ENCODE results near the gene PYCARD.
"Not testable (repeated sequence)": the region's sequence is repeated elsewhere in the genome, so short reads cannot be mapped to it uniquely, and the experiment has no call there.

PYCARD gene

DNA sequence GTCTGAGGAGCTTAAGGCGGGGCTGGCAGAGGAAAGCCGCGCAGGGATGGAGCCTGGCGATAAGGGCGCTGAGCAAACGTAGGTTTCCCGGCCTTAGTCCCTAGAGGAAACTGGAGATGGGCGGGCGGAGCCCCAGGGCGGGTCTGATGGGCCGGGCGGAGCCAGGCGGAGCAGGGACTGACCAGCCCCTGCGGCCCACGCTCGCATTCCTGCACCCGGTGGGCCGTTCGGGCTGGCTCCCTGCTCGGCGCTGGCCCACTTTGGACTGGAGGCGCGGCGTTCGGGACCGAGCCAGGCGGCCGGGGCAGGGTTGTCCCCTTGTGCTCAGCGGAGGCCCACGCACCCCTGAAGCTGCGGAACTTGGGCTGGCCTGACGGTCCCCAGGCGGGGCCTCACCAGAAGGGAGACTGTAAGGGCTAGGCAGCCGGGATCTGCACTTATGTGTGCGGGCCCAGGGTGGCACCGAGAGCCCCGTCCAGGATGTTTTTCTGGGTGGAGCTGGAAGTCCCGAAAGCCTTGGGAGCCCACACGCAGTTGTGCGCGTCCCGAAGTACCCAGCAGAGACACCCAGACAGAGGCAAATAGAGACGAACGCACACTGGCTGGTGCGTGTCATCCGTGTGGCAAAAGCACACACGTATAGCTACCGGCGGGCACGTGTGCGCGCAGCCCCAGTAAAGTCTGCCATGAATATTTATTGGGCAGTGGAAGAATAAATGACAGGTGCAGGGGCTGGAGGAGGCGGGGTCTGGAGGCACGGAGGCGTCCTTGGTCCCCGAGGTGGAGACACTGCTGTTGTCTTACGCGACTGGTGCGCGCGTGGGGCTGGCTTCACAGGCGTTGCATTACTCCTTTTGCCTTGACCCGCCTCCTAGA lies 13.0 kb upstream of the PYCARD start:
- peak; percentile 45 for DNase-seq (ENCODE audit: low spot score)

DNA sequence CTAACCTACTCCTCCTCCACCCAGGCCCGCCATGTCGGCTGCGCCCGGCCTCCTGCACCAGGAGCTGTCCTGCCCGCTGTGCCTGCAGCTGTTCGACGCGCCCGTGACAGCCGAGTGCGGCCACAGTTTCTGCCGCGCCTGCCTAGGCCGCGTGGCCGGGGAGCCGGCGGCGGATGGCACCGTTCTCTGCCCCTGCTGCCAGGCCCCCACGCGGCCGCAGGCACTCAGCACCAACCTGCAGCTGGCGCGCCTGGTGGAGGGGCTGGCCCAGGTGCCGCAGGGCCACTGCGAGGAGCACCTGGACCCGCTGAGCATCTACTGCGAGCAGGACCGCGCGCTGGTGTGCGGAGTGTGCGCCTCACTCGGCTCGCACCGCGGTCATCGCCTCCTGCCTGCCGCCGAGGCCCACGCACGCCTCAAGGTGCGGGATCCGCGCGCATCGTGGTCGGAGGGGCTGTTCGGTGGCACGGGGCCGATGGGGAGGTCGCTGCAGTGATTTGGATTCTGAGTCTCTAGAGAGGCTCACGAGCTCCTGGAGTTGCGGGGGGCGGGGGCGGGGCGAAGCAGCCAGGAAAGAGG lies 12.2 kb upstream of the PYCARD start:
- no peak for DNase-seq (ENCODE audit: low spot score)

DNA sequence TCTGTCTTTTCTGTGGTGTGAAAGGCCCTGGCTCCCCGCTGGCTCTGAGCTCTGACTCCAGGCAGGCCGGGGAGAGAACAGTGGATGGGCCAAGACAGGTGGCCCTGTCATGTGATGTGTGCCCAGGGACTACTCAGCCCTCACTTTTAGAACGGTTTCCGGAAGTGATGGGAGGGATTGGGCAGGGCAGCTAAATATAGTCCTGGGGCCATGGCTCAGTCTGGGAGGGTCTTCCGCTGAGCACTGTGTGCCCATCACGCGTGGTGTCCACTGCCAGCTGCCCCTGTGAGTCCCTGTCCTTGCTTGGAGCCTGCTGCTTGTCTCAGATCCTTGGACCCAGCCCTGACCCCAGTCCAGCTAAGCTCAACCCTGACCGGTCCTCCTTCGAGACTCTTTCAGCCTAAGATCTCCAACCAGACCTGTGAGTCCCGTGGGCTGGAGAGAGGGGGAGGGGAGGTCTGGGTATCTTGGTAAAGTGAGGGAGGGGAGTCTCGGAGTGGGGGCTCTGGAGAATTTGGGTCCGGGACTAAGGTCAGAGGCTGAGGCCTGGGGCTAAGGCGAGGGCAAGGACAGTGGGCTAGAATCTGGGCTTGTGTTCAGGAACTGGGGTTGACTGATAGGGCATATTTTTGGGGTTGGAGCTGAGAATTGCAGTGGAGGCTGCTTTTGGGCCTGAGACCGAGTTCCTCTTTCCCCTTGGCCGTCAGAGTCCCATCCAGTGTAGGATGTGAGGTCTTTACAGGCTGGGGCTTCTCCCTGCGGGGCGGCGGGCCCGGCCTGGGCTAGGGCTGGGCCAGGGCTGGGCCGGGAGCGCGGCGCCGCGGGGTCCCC lies 11.5 kb upstream of the PYCARD start, which contains the start of gene TRIM72:
Gene TRIM72 (plus strand): TSS at position 243 of the 831 bp plus-strand sequence. CDS start 620 bp downstream, outside the sequence.
- DNase-seq (ENCODE audit: low spot score) = no peak

DNA sequence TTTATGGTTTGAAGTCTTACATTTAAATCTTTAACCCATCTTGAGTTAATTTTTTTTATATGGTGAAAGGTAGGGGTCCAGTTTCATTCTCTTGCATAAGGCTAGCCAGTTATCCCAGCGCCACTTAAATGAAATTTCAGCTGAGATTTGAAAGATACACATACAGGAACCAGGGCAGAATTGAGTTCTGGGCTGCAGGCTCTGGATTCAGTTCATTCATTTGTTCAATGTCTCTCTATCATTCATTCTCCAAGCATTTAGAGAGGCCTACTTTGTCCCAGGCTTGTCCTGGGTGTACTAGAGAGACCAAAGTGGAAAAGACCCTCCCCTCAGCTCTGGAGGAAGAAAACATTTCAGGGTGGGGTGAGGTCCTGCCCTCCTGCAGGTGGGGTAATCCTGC lies 10.8 kb upstream of the PYCARD start:
- DNase-seq (ENCODE audit: low spot score) = no peak

DNA sequence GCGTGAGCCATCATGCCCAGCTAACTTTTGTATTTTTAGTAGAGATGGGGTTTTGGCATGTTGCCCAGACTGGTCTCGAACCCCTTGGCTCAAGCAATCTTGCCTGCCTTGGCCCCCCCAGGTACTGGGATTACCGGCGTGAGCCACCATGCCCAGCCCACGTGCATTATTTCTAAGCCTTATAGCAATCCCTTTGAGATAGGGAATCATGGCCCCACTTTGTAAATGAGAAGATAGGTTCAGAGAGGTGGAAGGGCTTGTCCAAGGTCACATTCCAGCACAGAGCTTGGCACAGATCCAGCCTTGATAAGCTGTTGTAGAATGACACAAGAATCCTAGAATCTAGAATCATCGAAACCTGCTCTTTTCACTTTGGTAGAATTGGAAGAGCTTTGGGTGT lies 4.2 kb upstream of the PYCARD start:
- DNase-seq (ENCODE audit: low spot score) = peak; percentile 23

DNA sequence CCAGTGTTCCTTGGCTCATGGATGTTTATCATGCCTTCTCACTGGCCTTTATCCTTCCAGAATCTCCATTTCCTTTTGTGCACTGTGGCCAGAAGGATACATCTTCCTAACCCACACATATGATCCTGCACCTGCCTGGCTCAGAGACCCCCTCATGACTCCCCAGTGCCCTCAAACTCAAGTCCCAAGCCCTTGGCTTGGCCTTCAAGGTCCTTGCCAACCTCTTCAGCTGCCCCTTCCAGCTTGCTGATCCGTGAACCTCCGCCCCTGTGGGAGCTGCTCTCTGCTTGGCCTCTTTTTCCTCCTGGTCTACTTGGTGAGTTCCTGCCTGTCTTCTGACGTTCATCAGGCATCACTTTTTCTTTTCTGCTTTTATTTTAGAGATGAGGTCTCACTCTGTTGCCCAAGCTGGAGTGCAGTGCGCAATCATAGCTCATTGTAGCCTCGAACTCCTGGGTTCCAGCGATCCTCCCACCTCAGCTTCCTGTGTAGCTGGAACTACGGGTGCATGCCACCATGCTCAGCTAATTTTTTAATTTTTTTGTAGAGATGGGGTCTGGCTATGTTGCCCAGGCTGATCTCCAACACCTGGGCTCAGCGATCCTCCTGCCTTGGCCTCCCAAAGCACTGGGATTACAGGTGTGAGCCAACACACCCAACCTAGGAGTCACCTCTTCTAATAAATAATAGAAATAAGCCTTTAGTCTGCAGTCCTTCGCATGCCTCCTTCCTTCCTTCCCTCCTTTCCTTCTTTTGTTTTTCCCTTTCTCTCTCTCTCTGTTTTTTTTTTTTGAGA lies 2.5 kb upstream of the PYCARD start:
- no peak for DNase-seq (ENCODE audit: low spot score)

DNA sequence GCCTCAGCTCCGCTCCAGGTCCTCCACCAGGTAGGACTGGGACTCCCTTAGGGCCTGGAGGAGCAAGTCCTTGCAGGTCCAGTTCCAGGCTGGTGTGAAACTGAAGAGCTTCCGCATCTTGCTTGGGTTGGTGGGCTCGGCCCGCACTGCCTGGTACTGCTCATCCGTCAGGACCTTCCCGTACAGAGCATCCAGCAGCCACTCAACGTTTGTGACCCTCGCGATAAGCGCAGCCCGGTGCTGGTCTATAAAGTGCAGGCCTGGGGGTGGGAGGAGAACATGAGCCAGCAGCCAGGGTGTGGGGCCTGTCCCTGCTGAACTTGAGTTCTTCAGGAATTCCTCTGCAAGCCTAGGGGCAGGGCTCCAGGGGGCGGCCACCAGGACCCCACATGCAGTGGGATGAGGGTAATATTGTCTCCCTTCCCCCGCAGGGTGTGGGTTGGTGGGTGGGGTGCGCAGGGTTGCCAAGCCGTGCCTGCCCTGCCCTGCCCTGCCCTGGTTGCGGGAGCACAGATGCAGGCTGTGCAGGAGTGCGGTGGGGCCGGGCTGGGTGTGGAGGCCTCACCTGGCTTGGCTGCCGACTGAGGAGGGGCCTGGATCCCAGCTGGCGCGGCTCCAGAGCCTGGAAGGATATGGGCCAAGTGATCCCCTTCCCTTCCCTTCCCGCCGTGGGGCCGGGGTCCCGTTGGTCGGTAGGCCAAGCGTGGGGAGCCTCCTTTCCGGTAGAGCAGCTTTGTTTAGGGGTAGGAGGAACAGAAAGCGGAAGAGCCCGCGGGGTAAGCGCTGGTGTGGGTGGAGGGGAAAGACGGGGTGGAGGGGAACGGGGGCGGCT lies 762 bp downstream of the PYCARD start:
- DNase-seq (ENCODE audit: low spot score) = no peak

DNA sequence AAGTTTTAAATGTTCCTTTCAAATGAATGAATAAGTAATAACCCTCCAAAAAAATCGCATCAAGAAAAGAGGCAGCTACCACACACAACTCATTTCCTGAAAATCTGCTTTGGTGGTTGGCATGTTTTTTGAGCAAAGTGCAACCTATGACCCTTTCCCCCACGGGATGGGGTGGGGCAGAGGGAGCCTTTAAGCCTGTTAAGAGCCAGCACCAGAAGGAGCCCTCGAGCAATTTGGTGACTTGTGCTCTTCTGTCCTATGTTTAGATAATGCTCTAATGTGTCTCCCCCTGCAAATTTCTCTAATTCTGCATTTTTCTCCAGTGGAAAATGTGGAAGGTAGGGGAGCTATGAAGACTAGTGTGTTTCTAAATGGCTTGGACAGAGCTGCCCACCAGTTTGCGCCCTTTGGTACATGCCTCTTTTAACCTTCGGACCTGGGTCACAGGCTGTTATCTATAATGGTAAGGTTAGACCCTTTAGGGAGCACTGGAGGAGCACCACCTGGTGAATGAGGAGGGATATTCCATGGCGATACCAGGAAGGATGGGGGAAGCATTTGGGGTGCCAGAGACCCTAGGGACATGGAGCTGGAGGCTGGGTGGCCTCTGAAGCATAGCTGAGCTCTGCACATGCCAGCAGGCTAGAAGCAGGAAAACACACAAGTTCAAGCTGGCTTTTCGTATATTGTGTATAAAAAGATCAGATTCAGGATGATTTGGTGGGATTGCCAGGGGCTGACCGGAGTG lies 1.6 kb downstream of the PYCARD start:
- DNase-seq (ENCODE audit: low spot score) = no peak

DNA sequence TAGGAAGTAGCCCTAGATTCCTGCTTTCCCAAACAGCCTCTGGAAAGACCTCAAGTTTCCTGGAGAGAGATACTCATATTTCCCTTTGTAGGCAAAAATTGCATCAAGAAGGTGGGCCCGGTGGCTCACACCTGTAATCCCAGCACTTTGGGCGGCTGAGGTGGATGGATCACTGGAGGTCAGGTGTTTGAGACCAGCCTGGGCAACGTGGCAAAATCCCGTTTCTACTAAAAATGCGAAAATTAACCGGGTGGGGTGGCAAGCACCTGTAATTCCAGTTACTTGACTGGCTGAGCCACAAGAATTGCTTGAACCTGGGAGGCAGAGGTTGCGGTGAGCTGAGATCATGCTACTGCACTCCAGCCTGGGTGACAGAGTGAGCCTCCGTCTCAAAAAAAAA lies 2.4 kb downstream of the PYCARD start:
- not testable (repeated sequence) for DNase-seq (ENCODE audit: low spot score)

DNA sequence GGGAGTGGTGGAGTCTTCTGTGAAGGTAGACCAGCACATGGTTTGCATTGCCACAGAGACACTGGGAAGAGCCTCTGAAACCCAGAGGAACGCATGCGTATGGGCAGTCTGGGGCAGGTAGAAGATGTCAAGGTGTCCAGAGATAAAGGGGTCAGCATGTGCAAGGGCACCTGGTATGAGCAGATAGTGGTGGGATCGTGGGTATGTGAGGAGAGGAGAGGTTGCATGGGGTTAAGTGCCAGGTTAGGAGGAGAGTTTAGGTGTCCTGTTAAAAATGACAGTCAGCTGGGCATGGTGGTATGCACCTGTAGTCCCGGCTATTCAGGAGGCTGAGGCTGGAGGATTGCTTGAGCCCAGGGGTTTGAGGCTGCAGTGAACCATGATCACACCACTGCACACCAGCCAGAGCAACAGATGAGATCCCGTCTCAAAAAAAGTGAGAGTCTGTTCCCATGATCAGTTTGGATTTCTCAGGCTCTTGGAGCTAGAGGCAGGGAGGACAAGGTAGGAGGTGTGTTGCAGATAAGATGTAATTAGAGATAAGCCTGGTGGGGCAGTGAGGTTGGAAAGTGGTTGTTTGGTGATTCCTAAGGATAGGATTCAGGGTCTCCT lies 3.0 kb downstream of the PYCARD start:
- DNase-seq (ENCODE audit: low spot score) = no peak

DNA sequence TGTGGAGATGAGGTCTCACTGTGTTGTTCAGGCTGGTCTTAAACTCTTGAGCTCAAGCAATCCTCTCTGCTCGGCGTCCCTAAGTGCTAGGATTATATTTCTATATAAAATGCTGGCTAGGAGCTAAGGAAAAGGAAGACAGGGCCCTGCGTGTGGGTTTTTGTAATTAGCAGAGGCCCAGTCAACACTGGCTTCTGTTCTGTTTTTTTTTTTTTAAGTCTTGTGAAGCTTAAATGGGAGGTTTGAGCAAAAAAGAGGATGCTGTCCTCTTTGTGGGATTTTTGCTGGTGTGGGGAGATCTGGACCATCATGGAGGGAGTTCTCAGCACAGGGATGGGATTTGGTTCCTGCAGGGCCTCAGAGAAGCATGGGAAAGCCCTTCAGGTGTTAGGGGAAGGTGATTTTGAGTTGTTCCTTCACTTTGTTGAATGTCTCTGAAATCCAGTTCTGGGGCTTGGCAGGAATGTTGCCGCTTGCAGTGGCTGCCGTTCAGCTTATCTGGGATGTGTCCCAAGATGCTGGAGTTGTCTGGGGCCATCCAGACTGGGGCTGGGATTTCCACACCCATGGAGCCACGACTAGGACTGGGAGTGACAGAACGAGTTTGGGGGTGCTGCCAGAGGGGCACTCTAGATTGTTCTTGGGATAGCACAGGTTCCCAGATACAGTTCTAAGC lies 4.2 kb downstream of the PYCARD start:
- DNase-seq (ENCODE audit: low spot score) = no peak

DNA sequence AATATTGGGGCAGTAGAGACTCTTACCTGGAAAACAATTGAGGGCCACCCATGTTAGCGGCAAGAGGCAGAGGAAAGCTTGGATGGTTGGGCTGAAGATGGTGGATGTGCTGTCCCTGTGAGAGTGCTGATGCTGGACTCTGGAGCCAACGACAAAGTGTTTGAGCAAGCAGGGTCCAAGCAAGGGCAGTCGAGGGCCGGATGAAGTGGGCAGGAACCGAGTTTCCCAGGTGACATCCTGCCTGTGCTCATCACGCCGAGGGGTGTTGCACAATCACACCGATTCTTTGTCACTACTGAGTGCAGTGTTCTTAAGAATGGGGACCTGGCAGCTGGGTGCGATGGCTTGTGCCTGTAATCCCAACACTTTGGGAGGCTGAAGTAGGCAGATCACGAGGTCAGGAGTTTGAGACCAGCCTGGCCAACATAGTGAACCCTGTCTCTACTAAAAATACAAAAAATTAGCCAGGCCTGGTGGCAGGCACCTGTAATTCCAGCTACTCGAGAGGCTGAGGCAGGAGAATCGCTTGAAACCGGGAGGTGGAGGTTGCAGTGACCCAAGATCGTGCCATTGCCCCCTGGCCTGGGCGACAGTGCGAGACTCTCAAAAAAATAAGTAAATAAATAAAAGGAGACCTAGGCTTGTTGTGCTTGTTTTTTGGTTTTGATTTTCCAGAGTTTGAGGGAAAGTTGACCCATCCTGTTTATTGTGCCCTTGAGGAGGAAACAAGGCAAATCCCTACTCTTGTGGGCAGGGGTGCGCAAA lies 6.1 kb downstream of the PYCARD start:
- DNase-seq (ENCODE audit: low spot score) = no peak

DNA sequence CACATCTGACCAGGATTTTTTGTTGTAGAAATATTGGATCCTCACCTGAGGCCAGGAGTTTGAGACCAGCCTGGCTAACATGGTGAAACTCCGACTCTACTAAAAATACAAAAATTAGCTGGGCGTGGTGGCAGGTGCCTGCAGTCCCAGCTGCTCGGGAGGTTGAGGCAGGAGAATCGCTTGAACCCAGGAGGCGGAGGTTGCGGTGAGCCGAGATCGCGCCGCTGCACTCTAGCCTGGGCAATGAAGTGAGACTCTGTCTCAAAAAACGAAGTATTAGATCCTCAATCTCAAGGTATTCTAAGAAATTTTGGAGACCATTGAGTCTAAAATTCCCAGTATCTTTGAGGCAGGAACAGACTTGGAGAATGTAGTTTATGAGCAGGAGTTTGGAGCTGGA lies 6.7 kb downstream of the PYCARD start:
- DNase-seq (ENCODE audit: low spot score) = not testable (repeated sequence)

DNA sequence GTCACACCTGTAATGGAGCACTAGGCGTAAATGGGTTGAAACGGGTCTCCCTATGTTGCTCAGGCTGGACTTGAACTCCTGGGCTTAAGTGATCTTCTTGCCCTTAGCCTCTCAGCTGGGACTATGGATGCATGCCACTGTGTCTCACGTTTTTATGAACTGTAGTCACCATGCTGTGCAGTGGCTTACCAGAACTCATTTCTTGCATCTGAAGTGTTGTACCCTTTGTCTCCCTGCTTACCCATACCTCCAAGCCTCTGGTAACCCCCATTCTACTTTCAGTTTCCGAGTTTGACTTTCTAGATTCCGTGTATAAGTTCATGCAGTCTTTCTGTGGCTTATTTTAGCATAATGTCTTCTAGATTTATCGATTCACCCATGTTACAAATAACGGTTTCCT lies 7.7 kb downstream of the PYCARD start:
- no peak for DNase-seq (ENCODE audit: low spot score)

DNA sequence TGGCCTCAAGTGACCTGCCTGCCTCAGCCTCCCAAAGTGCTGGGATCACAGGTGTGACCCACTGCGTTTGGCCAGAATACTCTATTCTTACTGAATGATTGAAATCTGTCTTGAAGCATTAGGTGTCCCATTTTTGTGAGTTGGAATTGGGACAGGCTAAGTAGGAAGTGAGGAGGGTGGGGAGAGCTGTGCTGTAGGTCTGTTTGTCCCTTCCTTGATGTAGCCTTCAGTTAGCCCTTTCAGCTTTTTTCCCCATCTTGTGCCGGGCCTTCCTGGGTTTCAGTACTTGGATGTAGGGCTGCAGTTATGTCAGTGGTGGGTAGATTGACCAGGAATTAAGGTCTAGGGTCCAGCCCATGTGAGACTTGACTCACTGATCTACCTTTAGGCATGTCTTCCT lies 8.7 kb downstream of the PYCARD start:
- no peak for DNase-seq (ENCODE audit: low spot score)

DNA sequence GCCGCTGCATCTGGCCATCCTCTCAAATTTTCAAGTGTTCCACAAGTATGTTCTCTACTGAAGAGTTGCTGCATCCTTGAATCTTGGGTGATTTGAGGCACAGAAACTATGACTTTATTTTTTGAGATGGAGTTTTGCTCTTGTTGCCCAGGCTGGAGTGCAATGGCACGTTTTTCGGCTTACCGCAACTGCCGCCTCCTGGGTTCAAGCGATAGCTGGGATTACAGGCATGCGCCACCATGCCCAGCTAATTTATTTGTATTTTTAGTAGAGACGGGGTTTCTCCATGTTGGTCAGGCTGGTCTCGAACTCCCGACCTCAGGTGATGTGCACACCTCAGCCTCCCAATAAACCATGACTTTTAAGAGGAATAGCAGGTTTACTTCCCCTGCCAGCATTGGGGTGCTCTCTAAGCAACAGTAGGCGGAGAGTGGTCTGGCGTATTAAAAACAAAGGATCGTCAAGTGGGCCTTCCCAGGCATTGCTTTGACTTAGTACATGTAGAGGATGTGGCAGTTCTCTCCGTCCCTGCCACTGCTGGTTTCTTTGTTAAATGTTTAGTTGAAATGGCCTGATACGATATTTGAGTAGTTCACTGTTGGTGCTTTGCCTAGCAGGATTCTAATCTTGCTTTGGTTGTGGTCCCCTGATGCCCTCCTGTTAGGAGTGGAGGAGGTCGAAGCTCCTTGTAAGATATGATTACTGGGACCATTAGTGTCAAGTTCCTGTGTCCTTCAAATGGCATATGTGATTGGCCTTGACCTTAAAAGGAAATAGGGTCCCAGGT lies 9.5 kb downstream of the PYCARD start:
- DNase-seq (ENCODE audit: low spot score) = no peak

DNA sequence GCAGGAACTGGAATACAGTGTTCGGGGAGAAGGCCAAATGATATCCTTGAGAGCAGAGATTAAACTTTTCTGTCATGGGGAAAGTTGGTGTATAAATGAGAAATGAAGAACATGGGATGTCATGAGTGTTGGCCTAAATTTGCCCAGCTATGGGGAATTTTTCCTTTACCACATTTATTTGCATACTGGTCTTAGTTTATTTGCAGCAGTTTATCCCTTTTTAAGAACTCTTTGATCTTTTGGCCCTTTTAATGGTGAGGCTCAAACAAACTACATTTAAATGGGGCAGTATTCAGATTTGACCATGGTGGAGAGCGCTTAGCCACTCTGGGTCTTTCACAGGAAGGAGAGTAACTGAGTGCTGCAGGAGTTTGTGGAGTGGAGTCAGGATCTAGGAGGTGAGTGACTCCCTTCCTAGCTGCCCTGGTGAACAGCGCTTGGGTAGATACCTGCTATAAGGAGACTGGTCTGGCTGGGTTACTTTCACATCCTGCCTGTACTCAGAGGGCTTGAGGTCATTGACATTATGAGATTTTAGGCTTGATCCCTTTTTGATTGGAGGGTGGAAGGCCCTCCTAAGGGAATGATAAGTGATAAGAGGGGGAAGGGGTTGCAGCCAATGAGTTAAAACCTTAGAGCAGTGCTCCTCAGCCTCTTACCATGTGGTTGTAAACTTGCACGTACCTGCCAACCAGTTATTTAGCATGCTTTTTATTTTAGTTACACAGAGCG lies 10.7 kb downstream of the PYCARD start:
- DNase-seq (ENCODE audit: low spot score) = no peak
